NCI-H774 (cell line): Measurements from ENCODE around the gene BMPR1B.

Source experiments
- DNase-seq: peaks from one replicate; lab custom pipeline; 2025; lab: John Stamatoyannopoulos, UW

BMPR1B gene

GRCh38 chr4:94757192-94758140 is at the start of gene BMPR1B:
Gene BMPR1B, plus strand, starts transcription at chr4:94757955. Its CDS starts 346,470 bp downstream, at chr4:95104425.
- DNase-seq: no peak

GRCh38 chr4:94711635-94712034 is 46.1 kb upstream of the BMPR1B start:
- DNase-seq: no peak

GRCh38 chr4:94714365-94715160 is 43.2 kb upstream of the BMPR1B start:
- DNase-seq: no peak

GRCh38 chr4:94715726-94716125 is 42.0 kb upstream of the BMPR1B start:
- no peak for DNase-seq

- no peak for DNase-seq
Measured at GRCh38 chr4:94721310-94721709, 36.4 kb upstream of the BMPR1B start.

- no peak for DNase-seq
Measured at GRCh38 chr4:94722270-94722669, 35.5 kb upstream of the BMPR1B start.

GRCh38 chr4:94722748-94723147 is 35.0 kb upstream of the BMPR1B start:
- no peak for DNase-seq

GRCh38 chr4:94724016-94724790 is 33.6 kb upstream of the BMPR1B start:
- DNase-seq: no peak

- DNase-seq: no peak
Measured at GRCh38 chr4:94726524-94727123, 31.1 kb upstream of the BMPR1B start.

GRCh38 chr4:94728056-94728766 is 29.5 kb upstream of the BMPR1B start:
- DNase-seq: no peak

GRCh38 chr4:94732358-94732698 is 25.4 kb upstream of the BMPR1B start:
- no peak for DNase-seq

- no peak for DNase-seq
Measured at GRCh38 chr4:94739741-94740140, 18.0 kb upstream of the BMPR1B start.

GRCh38 chr4:94741304-94741703 is 16.5 kb upstream of the BMPR1B start:
- DNase-seq: no peak

GRCh38 chr4:94743838-94744237 is 13.9 kb upstream of the BMPR1B start:
- no peak for DNase-seq

- no peak for DNase-seq
Measured at GRCh38 chr4:94744850-94745249, 12.9 kb upstream of the BMPR1B start.

GRCh38 chr4:94746746-94747145 is 11.0 kb upstream of the BMPR1B start:
- no peak for DNase-seq

GRCh38 chr4:94758141-94758699 is 465 bp downstream of the BMPR1B start:
- DNase-seq: no peak

GRCh38 chr4:94758700-94759399 is 1.1 kb downstream of the BMPR1B start:
- no peak for DNase-seq

GRCh38 chr4:94759767-94760211 is 2.0 kb downstream of the BMPR1B start:
- no peak for DNase-seq

GRCh38 chr4:94762326-94762725 is 4.6 kb downstream of the BMPR1B start:
- no peak for DNase-seq
